Endodermal cell (in vitro differentiated cells): Measurements from ENCODE around the gene TSPAN9. TPM values are rescaled to one million over a fixed set of nuclear protein-coding genes. Genes with fewer than 3 reads are reported as not detected.

ENCODE experiments used
- DNase-seq: peaks from one replicate; pipeline ENCODE4 v3.0.0-alpha.2; 2017
- H3K27ac ChIP-seq: 2 replicates; pipeline ENCODE4 v1.5.1; 2013; ENCODE audit warnings: mild to moderate bottlenecking, low read depth, low read length, moderate library complexity
- H3K27me3 ChIP-seq: 2 replicates; pipeline ENCODE4 v1.6.1; 2013; ENCODE audit warnings: mild to moderate bottlenecking, low read length, moderate library complexity; ENCODE audit not compliant: insufficient read depth, control insufficient read depth, poor library complexity, severe bottlenecking
- H3K36me3 ChIP-seq: 2 replicates; pipeline ENCODE4 v1.7.0; 2013; ENCODE audit warnings: mild to moderate bottlenecking, low read length, moderate library complexity; ENCODE audit not compliant: control insufficient read depth, insufficient read depth
- H3K4me1 ChIP-seq: one replicate; pipeline ENCODE4 v1.7.0; 2013; ENCODE audit warnings: low read length; ENCODE audit not compliant: control insufficient read depth, insufficient read depth
- H3K4me3 ChIP-seq: 2 replicates; pipeline ENCODE4 v1.5.1; 2013; ENCODE audit warnings: mild to moderate bottlenecking, low read length, moderate library complexity
- H3K9ac ChIP-seq: 2 replicates; pipeline ENCODE4 v1.6.1; 2013; ENCODE audit warnings: mild to moderate bottlenecking, low read length, moderate library complexity; ENCODE audit not compliant: poor library complexity, severe bottlenecking; ENCODE audit errors: extremely low read depth
- H3K9me3 ChIP-seq: 2 replicates; pipeline ENCODE4 v1.6.1; 2013; ENCODE audit warnings: mild to moderate bottlenecking, low read length, moderate library complexity; ENCODE audit not compliant: control insufficient read depth
- H3K27ac Mint-ChIP-seq: 2 replicates; pipeline ENCODE4 v1.8.0; 2020; ENCODE audit warnings: mixed read lengths
- H3K27me3 Mint-ChIP-seq: 2 replicates; pipeline ENCODE4 v1.8.0; 2021; ENCODE audit warnings: mild to moderate bottlenecking, mixed read lengths; ENCODE audit not compliant: insufficient read depth
- H3K36me3 Mint-ChIP-seq: 2 replicates; pipeline ENCODE4 v1.8.0; 2020; ENCODE audit warnings: low read depth, mixed read lengths
- H3K4me1 Mint-ChIP-seq: 2 replicates; pipeline ENCODE4 v1.8.0; 2020; ENCODE audit warnings: mixed read lengths
- H3K4me3 Mint-ChIP-seq: 2 replicates; pipeline ENCODE4 v1.8.0; 2020; ENCODE audit warnings: mild to moderate bottlenecking, moderate library complexity, mixed read lengths
- H3K9me3 Mint-ChIP-seq: 2 replicates; pipeline ENCODE4 v1.8.0; 2020; ENCODE audit warnings: mild to moderate bottlenecking, mixed read lengths
- WGBS, 2 experiments: methylation state at CpG; one replicate each; pipeline versions ENCODE4 v1.1.5 to v1.1.7; 2013; ENCODE audit warnings: missing lambda C conversion rate in 2 of 2, mixed read lengths in 1 of 2; ENCODE audit not compliant: insufficient coverage in 1 of 2, insufficient read length in 1 of 2; 5-methylcytosine and 5-hydroxymethylcytosine counted together
- total RNA-seq, 2 donors: library from RNA; stranded (reverse); fragmentation: NEBNext Ultra II Directional in 1 of 2; extraction: Animal tissue kit (Norgen Biotek cat#: 25700) in 1 of 2; gene quantifications; 2 replicates in 1 of 2; 3 replicates in 1 of 2; pipeline ENCODE4 v1.2.1, GENCODE V29; 2021
- TF ChIP-seq, protein P1 (sequence below): fragments of 200-600 bp; sonication (generic); conservative IDR thresholded peaks from 2 replicates; pipeline ENCODE4 v1.5.0; 2021; ENCODE audit warnings: antibody characterized with exemption, mild to moderate bottlenecking

The TSPAN9 gene
- total RNA-seq, 2 donors from 2014 or later = 31.9 to 80.8 TPM

DNA sequence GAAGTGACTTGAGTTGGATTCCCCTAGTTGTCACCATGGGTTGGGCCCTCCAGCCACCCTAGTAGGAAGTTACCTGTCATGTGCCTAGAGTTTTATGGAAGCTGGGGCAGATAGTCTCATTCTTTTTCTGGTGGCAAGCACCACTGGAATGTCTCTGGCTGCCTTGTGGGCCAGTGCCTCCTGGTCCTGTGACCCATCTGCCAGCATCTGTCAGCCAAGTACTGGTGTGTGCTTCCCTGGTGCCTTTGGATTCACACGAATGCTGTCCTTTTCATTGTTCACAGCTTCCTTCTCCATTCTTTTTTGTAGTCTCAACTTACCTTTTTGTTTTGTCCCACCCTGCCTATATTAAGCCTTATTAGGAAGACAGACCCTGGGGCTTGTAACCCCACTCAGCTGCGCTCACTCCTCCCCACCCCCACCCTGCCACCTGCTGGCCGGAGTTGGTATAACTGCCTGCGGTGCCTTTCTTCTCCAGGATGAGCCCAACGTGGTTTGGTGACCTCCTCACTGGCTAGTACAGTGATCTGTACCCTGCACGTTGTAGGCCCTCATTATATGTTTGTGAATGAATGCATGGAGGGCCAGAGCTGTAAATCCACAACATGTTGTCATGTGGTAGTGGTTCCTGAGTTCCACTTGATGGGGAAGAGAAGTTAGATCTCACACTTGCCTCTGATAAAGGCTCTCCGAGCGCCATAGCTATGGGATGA is 125.7 kb downstream of the TSPAN9 start:
- H3K4me3 Mint-ChIP-seq = no peak overlapping the region

GRCh38 chr12:3203713-3204112 is 126.5 kb downstream of the TSPAN9 start:
- peaks cover 31% of the 10 kb centered on the region for H3K27me3 ChIP-seq
- H3K4me1 Mint-ChIP-seq = peaks cover 36% of the 10 kb centered on the region
- no peak overlapping the region for H3K4me3 Mint-ChIP-seq
- no peak overlapping the region for H3K27ac Mint-ChIP-seq
- TF ChIP-seq, protein P1, sequence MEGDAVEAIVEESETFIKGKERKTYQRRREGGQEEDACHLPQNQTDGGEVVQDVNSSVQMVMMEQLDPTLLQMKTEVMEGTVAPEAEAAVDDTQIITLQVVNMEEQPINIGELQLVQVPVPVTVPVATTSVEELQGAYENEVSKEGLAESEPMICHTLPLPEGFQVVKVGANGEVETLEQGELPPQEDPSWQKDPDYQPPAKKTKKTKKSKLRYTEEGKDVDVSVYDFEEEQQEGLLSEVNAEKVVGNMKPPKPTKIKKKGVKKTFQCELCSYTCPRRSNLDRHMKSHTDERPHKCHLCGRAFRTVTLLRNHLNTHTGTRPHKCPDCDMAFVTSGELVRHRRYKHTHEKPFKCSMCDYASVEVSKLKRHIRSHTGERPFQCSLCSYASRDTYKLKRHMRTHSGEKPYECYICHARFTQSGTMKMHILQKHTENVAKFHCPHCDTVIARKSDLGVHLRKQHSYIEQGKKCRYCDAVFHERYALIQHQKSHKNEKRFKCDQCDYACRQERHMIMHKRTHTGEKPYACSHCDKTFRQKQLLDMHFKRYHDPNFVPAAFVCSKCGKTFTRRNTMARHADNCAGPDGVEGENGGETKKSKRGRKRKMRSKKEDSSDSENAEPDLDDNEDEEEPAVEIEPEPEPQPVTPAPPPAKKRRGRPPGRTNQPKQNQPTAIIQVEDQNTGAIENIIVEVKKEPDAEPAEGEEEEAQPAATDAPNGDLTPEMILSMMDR = no peak
- no peak overlapping the region for H3K4me3 ChIP-seq
- peaks cover 6% of the 10 kb centered on the region for H3K36me3 Mint-ChIP-seq
- no peak overlapping the region for H3K9ac ChIP-seq
- no peaks in the 10 kb centered on the region for H3K9me3 ChIP-seq
- H3K4me1 ChIP-seq = no peaks in the 10 kb centered on the region
- H3K27ac ChIP-seq = no peak overlapping the region
- no peaks in the 10 kb centered on the region for H3K36me3 ChIP-seq
- H3K27me3 Mint-ChIP-seq = peaks cover 25% of the 10 kb centered on the region
- WGBS, 2 experiments = 74 to 100% methylated on average over 1 to 2 of the region's 2 CpGs
- DNase-seq = peak; percentile 60
- no peaks in the 10 kb centered on the region for H3K9me3 Mint-ChIP-seq

More for the DNA sequence above, 125.7 kb downstream of the TSPAN9 start:
- no peaks in the 10 kb centered on the region for H3K4me1 ChIP-seq
- no peaks in the 10 kb centered on the region for H3K9me3 ChIP-seq
- Mint-ChIP-seq H3K4me1 (peaks cover 33% of the 10 kb centered on the region), H3K36me3 (peaks cover 3% of the 10 kb centered on the region), H3K9me3 (no peaks in the 10 kb centered on the region), H3K27me3 (peaks cover 25% of the 10 kb centered on the region), H3K27ac (no peak overlapping the region)
- TF ChIP-seq, protein P1 = peak; percentile 100
- DNase-seq = peak; percentile 96
- H3K4me3 ChIP-seq = no peak overlapping the region
- H3K36me3 ChIP-seq = no peaks in the 10 kb centered on the region
- H3K27ac ChIP-seq = no peak overlapping the region
- WGBS, 2 experiments = 9 to 31% methylated on average over 5 to 8 of the region's 8 CpGs
- H3K27me3 ChIP-seq = peaks cover 32% of the 10 kb centered on the region
- H3K9ac ChIP-seq = no peak overlapping the region

GRCh38 chr12:3204143-3204542 is 127.0 kb downstream of the TSPAN9 start:
- no peaks in the 10 kb centered on the region for H3K4me1 ChIP-seq
- H3K9ac ChIP-seq = no peak overlapping the region
- no peaks in the 10 kb centered on the region for H3K36me3 ChIP-seq
- H3K27ac ChIP-seq = no peak overlapping the region
- no peak overlapping the region for H3K4me3 ChIP-seq
- no peaks in the 10 kb centered on the region for H3K9me3 ChIP-seq
- peaks cover 3% of the 10 kb centered on the region for H3K36me3 Mint-ChIP-seq
- peak; percentile 68 for DNase-seq
- peaks cover 32% of the 10 kb centered on the region for H3K4me1 Mint-ChIP-seq
- no peak overlapping the region for H3K27ac Mint-ChIP-seq
- 87 to 88% methylated on average over 9 to 10 of the region's 10 CpGs for WGBS, 2 experiments
- peaks cover 21% of the 10 kb centered on the region for H3K27me3 Mint-ChIP-seq
- H3K4me3 Mint-ChIP-seq = no peak overlapping the region
- no peaks in the 10 kb centered on the region for H3K9me3 Mint-ChIP-seq
- peaks cover 26% of the 10 kb centered on the region for H3K27me3 ChIP-seq
- TF ChIP-seq, protein P1 = no peak
